Measurements from ENCODE around the gene RALGPS1.

DNA sequence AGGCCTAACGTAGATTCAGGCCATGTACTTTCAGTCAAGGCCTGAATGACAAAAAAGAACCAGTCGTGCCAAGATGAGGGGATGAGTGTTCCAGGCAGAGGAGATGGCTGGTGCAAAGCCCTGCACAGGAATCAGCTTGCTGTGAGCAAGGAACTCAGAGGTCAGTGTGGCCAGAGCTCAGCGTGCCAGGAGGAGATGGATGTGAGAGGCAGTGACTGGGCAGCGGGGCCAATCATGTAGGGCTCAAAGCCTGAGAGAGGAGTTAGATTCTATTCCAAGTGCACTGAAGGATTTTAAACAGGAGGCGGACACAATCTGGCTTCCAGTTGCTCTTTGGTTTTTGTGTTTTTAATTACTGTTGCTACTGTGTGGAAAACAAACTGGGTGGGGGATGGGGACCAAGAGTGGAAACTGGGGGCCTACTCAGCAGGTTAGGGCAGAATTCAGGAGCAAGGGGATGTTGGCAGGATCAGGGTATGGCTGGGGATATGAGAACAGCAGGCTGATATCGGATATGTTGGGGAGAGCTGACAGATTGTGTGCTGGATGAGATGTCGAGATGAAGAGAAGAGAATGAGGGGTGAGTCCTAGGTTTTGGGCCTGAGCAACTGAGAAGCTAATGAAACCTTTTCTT, 143.5 kb downstream of the RALGPS1 start:
- TF ChIP-seq, protein P1, sequence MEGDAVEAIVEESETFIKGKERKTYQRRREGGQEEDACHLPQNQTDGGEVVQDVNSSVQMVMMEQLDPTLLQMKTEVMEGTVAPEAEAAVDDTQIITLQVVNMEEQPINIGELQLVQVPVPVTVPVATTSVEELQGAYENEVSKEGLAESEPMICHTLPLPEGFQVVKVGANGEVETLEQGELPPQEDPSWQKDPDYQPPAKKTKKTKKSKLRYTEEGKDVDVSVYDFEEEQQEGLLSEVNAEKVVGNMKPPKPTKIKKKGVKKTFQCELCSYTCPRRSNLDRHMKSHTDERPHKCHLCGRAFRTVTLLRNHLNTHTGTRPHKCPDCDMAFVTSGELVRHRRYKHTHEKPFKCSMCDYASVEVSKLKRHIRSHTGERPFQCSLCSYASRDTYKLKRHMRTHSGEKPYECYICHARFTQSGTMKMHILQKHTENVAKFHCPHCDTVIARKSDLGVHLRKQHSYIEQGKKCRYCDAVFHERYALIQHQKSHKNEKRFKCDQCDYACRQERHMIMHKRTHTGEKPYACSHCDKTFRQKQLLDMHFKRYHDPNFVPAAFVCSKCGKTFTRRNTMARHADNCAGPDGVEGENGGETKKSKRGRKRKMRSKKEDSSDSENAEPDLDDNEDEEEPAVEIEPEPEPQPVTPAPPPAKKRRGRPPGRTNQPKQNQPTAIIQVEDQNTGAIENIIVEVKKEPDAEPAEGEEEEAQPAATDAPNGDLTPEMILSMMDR (IDR thresholded peaks at IDR 0.05) = no peak
- TF ChIP-seq POLR2A (IDR thresholded peaks at IDR 0.05) (no peak), EP300 (IDR thresholded peaks at IDR 0.05) (no peak)
